GM06990 (cell line): ENCODE results near the gene SPIN2B.

Source experiments
- DNase-seq: peaks from one replicate; pipeline ENCODE4 v3.0.0-alpha.2; 2011; ENCODE audit not compliant: insufficient read length; ENCODE audit errors: extremely low read depth
- H3K27me3 ChIP-seq: replicated peaks from 2 replicates; pipeline ENCODE4 v1.6.0; 2011; ENCODE audit warnings: low read length; ENCODE audit not compliant: control insufficient read depth, insufficient read depth
- H3K36me3 ChIP-seq: 2 replicates; pipeline ENCODE4 v1.5.1; 2011; ENCODE audit warnings: low read length; ENCODE audit not compliant: control insufficient read depth, insufficient read depth
- H3K4me3 ChIP-seq: replicated peaks from 2 replicates; pipeline ENCODE4 v1.5.1; 2011; ENCODE audit warnings: low read depth, mild to moderate bottlenecking, control low read depth, low read length
- TF ChIP-seq, protein P1 (sequence below): IDR thresholded peaks from 2 replicates; pipeline ENCODE4 v1.5.1; 2011; ENCODE audit warnings: low read length, control low read depth, mild to moderate bottlenecking, inconsistent platforms; ENCODE audit not compliant: insufficient read depth, poor library complexity, severe bottlenecking

Gene SPIN2B

DNA sequence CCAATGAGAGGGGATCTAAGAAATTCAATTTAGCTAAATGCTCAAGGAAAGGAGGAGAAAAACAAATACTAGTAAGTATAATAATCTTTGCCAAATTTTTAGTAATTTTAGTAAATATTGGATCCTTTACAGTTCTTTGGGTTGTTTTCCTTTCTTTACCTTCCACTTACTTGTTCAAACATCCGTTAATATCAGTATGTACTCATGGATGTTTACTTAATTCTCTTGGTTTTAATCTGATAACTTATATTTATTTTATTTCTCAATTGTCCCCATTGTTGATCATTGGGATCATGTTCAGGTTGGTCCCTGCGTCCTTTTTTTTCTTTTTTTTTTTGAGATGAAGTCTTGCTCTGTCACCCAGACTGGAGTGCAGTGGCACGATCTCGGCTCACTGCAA, 46.9 kb downstream of the SPIN2B start:
- no peak overlapping the region for H3K4me3 ChIP-seq
- TF ChIP-seq, protein P1, sequence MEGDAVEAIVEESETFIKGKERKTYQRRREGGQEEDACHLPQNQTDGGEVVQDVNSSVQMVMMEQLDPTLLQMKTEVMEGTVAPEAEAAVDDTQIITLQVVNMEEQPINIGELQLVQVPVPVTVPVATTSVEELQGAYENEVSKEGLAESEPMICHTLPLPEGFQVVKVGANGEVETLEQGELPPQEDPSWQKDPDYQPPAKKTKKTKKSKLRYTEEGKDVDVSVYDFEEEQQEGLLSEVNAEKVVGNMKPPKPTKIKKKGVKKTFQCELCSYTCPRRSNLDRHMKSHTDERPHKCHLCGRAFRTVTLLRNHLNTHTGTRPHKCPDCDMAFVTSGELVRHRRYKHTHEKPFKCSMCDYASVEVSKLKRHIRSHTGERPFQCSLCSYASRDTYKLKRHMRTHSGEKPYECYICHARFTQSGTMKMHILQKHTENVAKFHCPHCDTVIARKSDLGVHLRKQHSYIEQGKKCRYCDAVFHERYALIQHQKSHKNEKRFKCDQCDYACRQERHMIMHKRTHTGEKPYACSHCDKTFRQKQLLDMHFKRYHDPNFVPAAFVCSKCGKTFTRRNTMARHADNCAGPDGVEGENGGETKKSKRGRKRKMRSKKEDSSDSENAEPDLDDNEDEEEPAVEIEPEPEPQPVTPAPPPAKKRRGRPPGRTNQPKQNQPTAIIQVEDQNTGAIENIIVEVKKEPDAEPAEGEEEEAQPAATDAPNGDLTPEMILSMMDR, result no peak
- DNase-seq, result no peak
- H3K27me3 ChIP-seq, result no peaks in the 10 kb centered on the region
- no peaks in the 10 kb centered on the region for H3K36me3 ChIP-seq

DNA sequence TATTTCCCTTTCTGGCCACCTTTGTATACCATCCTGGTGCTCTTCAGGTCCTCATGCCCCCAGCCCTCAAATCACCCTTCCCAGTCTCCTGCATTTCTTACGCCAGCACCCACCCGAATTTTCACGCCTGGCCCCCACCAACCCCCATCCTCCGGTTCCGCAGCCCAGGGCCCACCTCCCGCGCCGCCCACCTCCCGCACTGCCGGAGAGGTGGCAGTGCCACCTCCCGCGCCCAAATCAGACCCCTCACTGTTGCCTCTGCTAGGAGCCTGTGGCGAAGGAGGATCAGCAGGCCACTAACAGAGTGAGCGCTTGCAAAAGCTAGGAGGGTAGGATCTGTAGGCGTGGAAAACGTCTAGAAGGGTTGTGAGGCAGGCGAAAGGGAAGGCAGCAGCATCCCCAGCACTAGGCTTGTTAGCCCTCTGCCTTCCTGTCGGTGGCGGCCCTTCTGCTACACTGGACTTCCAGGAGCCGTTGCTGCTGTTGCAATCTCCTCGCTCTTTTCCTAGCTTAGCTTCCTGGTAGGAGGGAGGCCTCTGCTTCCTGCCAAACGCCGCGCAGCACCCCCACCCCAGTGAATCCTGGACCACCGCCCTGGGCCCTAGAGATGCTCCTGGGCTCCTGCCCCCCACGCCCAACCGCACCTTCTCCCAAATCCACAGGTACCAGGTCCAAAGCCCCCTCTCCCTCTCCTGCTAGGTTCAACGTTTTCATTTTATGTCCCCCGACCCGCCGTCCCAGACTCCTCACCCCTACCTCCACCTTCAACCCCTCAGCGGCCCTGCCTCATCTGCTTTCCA, 51.0 kb downstream of the SPIN2B start:
- TF ChIP-seq, protein P1, result no peak
- H3K36me3 ChIP-seq, result no peaks in the 10 kb centered on the region
- no peak for DNase-seq
- H3K4me3 ChIP-seq, result no peak overlapping the region
- no peaks in the 10 kb centered on the region for H3K27me3 ChIP-seq
